ENCODE measurements around the gene HACL1.

DNA sequence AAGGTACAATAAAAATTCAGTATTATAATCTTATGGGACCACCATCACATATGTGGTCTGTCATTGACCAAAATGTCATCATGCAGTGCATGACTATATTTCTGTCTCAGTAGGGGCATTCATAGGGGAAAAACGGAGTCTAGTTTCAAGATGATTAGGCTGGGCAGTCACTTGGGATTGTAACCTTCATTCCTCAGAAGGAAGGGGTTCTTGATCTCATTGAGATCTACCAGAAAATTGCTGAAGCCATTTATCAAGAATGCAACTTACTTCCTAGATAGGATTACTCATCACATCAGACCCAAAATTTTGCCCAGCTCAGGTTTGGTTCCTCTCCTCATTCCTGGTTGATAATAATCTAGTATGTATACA is 37.5 kb upstream of the HACL1 start:
- TF ChIP-seq CTCF (IDR thresholded peaks at IDR 0.05) (no peak), EZH2 (IDR thresholded peaks at IDR 0.05; ENCODE audit: borderline replicate concordance, insufficient read depth, low read depth, low read length, poor library complexity, severe bottlenecking) (no peak)

Measured in B cell (primary cell).